Thyroid gland (tissue), 4 donors: ENCODE results near the gene TASL. TPM values are rescaled to one million over a fixed set of nuclear protein-coding genes. Genes with fewer than 3 reads are reported as not detected.

ENCODE experiments used
- DNase-seq, 2 donors: peaks; one replicate each; pipeline ENCODE4 v3.0.0-alpha.2; 2019
- H3K27ac ChIP-seq, 3 donors: fragments of 200-600 bp; sonication (generic); 1 replicate in 2 of 3; 2 replicates in 1 of 3; pipeline ENCODE4 v1.5.1; 2016 to 2019; ENCODE audit warnings: mild to moderate bottlenecking in 1 of 3, moderate library complexity in 1 of 3
- H3K27me3 ChIP-seq: fragments of 200-600 bp; sonication (generic); one replicate; pipeline ENCODE4 v1.5.1; 2019
- H3K36me3 ChIP-seq, 2 donors: fragments of 200-600 bp; sonication (generic); one replicate each; pipeline ENCODE4 v1.5.1; 2016 to 2019
- H3K4me1 ChIP-seq, 2 donors: fragments of 200-600 bp; sonication (generic); one replicate each; pipeline ENCODE4 v1.5.1; 2017 to 2019
- H3K4me3 ChIP-seq, 3 donors: fragments of 200-600 bp; sonication (generic); replicated peaks in 1 of 3; 1 replicate in 2 of 3; 2 replicates in 1 of 3; pipeline ENCODE4 v1.5.1; 2016; ENCODE audit warnings: mild to moderate bottlenecking in 1 of 3
- H3K9me3 ChIP-seq: fragments of 200-600 bp; sonication (generic); one replicate; pipeline ENCODE4 v1.5.1; 2017
- POLR2A ChIP-seq, 2 donors: fragments of 450-650 bp; IDR thresholded peaks; one replicate each; pipeline ENCODE4 v1.6.1; 2017; ENCODE audit warnings: antibody characterized with exemption in 2 of 2, mild to moderate bottlenecking in 2 of 2, moderate library complexity in 1 of 2
- WGBS, 2 donors: methylation state at CpG; one replicate each; pipeline ENCODE4 v1.1.5; 2017; 5-methylcytosine and 5-hydroxymethylcytosine counted together
- intact Hi-C: fragments of 100-400 bp; cut with DNase I; formaldehyde crosslinking; loops from one replicate; pipeline ENCODE4 v1.15.1; 2023
- small RNA-seq: library from RNA; depleted of rRNA; stranded (forward); fragments of <200 nt; gene quantifications from one replicate; pipeline ENCODE3, GENCODE V24; 2016
- total RNA-seq, 4 donors: library from RNA; depleted of rRNA; stranded (reverse); fragments of >200 nt; gene quantifications; one replicate each; pipeline ENCODE4 v1.2.3, GENCODE V29; 2016
- TF ChIP-seq, protein P1 (sequence below), 6 experiments: fragments of 200-600 bp in 3 of 6; fragments of 450-650 bp in 3 of 6; sonication (generic) in 3 of 6; IDR thresholded peaks; one replicate each; pipeline ENCODE4 v1.5.1; 2016 to 2019; ENCODE audit warnings: antibody characterized with exemption in 6 of 6, mild to moderate bottlenecking in 2 of 6, inconsistent platforms in 1 of 6, moderate library complexity in 1 of 6

The TASL gene
- total RNA-seq, 4 donors from 2014 or later = 0.22 to 0.81 (median 0.33) TPM

DNA sequence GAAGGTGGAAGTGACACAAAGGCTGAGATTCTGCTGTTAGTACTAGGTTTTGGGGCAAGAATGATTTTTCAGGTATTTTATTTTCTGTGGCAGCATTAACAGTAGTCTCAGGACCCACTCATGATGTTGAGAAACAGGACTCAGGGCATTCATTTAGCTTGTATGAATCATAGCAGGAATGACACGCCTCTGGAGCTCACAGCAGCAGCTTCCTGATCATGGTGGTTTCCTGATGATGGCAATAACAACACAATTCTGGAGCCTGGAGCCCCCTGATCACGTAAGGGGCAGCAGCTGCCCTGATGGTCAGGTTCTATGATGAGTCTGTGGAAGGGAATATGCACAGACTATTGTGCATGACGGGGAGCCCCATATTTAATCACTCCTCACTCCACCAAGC, 47.0 kb downstream of the TASL start:
- Histone ChIP-seq H3K9me3 (no peaks in the 10 kb centered on the region), H3K4me1 (no peaks in the 10 kb centered on the region), H3K4me3 (no peak overlapping the region), H3K36me3 (no peaks in the 10 kb centered on the region), H3K27ac (no peak overlapping the region), H3K27me3 (no peaks in the 10 kb centered on the region)
- TF ChIP-seq POLR2A (IDR thresholded peaks at IDR 0.05) = no peak
- TF ChIP-seq, protein P1, sequence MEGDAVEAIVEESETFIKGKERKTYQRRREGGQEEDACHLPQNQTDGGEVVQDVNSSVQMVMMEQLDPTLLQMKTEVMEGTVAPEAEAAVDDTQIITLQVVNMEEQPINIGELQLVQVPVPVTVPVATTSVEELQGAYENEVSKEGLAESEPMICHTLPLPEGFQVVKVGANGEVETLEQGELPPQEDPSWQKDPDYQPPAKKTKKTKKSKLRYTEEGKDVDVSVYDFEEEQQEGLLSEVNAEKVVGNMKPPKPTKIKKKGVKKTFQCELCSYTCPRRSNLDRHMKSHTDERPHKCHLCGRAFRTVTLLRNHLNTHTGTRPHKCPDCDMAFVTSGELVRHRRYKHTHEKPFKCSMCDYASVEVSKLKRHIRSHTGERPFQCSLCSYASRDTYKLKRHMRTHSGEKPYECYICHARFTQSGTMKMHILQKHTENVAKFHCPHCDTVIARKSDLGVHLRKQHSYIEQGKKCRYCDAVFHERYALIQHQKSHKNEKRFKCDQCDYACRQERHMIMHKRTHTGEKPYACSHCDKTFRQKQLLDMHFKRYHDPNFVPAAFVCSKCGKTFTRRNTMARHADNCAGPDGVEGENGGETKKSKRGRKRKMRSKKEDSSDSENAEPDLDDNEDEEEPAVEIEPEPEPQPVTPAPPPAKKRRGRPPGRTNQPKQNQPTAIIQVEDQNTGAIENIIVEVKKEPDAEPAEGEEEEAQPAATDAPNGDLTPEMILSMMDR (IDR thresholded peaks at IDR 0.05) = no peak
- DNase-seq = no peak
- intact Hi-C loops = no loop called here
- 56 to 78% methylated on average over 1 to 3 of the region's 3 CpGs for WGBS, 2 donors

GRCh38 chrX:30525732-30526131, 51.8 kb downstream of the TASL start:
- TF ChIP-seq, protein P1 (IDR thresholded peaks at IDR 0.05) = no peak
- no peak for TF ChIP-seq POLR2A (IDR thresholded peaks at IDR 0.05)
- Histone ChIP-seq H3K9me3 (no peaks in the 10 kb centered on the region), H3K4me1 (no peaks in the 10 kb centered on the region), H3K27ac (no peak overlapping the region), H3K4me3 (no peak overlapping the region), H3K36me3 (no peaks in the 10 kb centered on the region), H3K27me3 (no peaks in the 10 kb centered on the region)
- intact Hi-C loops = no loop called here
- 82 to 86% methylated on average over 4 of the region's 4 CpGs for WGBS, 2 donors
- DNase-seq = no peak

DNA sequence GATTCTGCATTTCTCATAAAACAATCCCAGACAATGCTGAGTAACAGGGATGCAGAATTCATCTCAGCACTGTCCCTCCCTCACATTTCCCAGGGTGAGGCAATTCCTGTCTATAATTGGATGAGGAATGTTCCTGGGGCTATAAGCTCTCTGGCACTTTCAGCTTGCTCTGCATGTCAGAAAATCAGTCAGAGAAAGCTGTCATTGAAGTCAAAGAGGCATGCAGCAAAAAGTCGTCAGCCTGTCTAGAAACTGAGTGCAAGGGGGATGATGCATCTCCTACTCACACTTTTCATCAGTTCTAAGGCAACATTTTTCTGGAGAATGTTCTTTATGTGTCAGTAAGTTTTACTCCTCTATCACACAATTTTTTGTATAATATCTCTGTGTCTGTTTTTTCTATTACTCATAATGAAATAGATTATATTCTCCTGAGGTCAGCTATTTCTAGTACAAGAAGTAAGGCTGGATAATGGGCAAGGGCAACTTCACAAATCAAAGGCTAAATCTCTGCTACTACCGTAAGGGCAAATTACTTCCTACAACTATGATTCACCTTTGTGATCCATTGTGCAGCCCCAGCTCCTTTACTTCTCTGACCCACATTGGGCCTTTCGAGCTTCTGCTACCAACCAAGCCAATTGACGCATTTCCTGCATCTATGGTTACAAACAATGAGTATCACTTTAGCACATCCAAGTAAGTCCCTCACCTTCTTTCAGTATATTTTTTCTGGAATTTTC, 56.0 kb downstream of the TASL start:
- no peaks in the 10 kb centered on the region for H3K4me1 ChIP-seq
- no peaks in the 10 kb centered on the region for H3K27me3 ChIP-seq
- no peak for TF ChIP-seq POLR2A (IDR thresholded peaks at IDR 0.05)
- TF ChIP-seq, protein P1 (IDR thresholded peaks at IDR 0.05) = no peak
- no peak for DNase-seq
- WGBS, 2 donors = 69 to 85% methylated on average over 4 of the region's 4 CpGs
- H3K9me3 ChIP-seq = no peaks in the 10 kb centered on the region
- intact Hi-C loops = no loop called here
- no peak overlapping the region for H3K27ac ChIP-seq
- no peaks in the 10 kb centered on the region for H3K36me3 ChIP-seq
- no peak overlapping the region for H3K4me3 ChIP-seq

GRCh38 chrX:30513284-30513683, 64.3 kb downstream of the TASL start:
- Histone ChIP-seq H3K36me3 (no peaks in the 10 kb centered on the region), H3K4me1 (no peaks in the 10 kb centered on the region), H3K9me3 (no peaks in the 10 kb centered on the region), H3K27ac (no peak overlapping the region), H3K4me3 (no peak overlapping the region), H3K27me3 (no peaks in the 10 kb centered on the region)
- intact Hi-C loops = no loop called here
- WGBS, 2 donors = 63 to 73% methylated on average over 3 of the region's 3 CpGs
- TF ChIP-seq, protein P1 (IDR thresholded peaks at IDR 0.05) = peak in 2 of 6 experiments; percentile 10 to 19
- no peak for TF ChIP-seq POLR2A (IDR thresholded peaks at IDR 0.05)
- no peak for DNase-seq

Small RNA genes lying within 50 kb of the gene (small RNA-seq; reads per million reads assigned to genes)
- gene CKS1BP6 = not detected

Other genes with a start within 250 kb of the TASL start
- gene GK, start 75.7 kb upstream of the TASL start, total RNA-seq = 10 to 100 TPM in 1 of 4 donors, 1 to 10 TPM in 3; 4.8 to 10.7 (median 9.3) TPM